Activated naive CD4-positive, alpha-beta T cell treated with anti-CD3 and anti-CD28 coated beads, Interleukin-2, amount 50 U/mL, for 16 hours (primary cell): ENCODE measurements around the gene ARID2.

Source experiments
- DNase-seq: peaks from one replicate; pipeline ENCODE4 v3.0.0-alpha.2; 2020

Gene ARID2

GRCh38 chr12:45729233-45730083 is at the start of gene ARID2:
TSS of gene ARID2 (plus strand) at chr12:45729706. CDS start at chr12:45729837, 131 bp downstream.
- peak; percentile 74 for DNase-seq

DNA sequence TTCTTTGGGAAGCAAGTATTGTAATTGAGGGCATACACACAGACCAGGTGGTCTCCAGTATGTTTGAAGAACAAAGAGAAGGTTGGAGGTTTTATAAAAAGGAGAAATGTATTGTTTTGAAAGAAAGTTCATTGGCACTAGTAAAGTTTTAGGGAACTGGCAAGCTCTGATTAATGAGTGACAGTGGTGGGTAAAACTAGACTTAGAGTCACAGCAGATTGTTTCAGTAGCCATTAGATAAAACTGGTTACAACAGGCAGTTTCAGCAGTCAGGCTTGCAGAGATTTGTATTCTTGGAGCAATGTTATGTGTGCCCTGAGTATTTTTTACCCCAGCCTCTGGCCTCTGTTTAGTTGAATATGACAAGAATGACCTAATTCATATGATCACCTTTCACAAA is 49.1 kb upstream of the ARID2 start:
- no peak for DNase-seq

GRCh38 chr12:45681465-45681864 is 48.0 kb upstream of the ARID2 start:
- DNase-seq = no peak

GRCh38 chr12:45685680-45686079 is 43.8 kb upstream of the ARID2 start:
- no peak for DNase-seq

GRCh38 chr12:45687081-45688015 is 42.2 kb upstream of the ARID2 start:
- DNase-seq = no peak

GRCh38 chr12:45688183-45688582 is 41.3 kb upstream of the ARID2 start:
- DNase-seq = no peak

DNA sequence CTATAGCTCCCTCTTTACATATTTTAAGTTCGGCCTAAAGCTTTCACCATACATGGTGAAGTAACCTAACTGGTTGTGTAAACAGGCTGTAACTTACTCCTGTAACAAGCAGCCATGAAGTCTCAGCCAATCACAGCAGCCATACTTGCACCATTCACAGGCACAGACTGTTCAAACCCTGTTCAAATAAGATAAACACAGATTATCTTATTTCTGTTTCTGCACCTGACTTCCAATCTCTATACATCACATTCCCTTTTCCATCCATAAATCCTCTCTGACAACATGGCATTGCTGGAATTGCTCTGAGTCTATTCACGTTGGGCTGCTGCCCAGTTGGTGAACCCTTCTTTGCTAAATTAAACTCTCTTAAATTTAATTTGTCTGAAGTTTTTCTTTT is 34.5 kb upstream of the ARID2 start:
- DNase-seq = no peak

- DNase-seq = no peak
Measured at GRCh38 chr12:45695606-45696005, 33.9 kb upstream of the ARID2 start.

DNA sequence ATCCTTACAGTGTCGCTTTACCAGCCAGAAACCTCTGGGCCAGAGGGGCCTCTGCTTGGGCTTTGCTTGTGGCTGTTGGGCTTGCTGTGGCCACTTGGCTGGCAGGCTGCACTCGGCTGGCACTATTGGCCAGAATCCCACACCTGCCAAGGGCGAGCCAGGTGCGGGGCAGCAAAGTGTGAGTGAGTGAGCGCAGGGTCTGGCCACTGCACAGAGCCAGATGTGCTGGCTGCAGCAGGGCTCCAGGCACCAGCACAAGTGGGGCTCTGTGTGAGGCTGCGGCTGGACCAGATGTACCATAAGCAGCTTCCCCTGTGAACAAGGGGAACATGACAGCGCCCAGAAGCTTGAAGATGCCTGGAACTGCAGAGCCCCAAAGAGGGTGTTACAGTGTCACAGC is 33.5 kb upstream of the ARID2 start:
- DNase-seq = no peak

DNA sequence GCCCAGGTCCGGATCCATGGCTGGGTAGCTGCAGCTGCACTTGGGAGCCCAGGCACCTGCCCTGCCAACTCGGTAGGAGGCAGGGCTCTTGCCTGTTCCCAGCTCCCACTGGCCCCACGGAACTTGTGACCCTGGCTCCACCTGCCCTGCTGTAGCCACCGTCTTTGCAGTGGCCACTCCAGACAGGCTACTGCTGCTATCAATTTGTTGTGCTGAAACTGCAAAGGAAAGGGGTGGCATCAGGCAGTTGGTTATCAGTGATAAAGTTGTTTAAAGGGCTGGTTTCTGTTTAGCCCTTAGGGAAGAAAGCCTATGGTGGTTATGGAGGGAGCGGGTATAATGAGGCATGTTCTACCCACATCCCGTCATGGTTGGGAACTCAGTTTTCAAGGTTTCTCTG is 32.1 kb upstream of the ARID2 start:
- DNase-seq = no peak

- no peak for DNase-seq
Measured at GRCh38 chr12:45701296-45701695, 28.2 kb upstream of the ARID2 start.

DNA sequence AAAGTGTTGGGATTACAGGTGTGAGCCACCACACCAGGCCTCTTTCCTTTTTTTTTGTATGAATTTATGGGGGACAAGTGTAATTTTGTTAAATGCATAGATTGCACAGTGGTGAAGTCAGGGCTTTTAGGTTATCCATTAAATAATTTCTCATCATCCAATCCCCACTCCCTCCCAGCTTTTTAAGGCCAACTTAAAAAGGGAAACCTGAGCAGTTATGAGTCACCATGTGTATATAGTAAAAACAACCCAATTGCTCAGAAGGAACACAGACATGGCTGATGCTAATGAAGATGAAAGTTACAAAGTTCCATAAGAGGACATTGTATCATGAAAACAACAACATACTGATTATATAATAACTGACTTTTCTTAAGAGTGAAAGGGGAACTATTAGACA is 25.6 kb upstream of the ARID2 start:
- DNase-seq = no peak

GRCh38 chr12:45704968-45705367 is 24.5 kb upstream of the ARID2 start:
- no peak for DNase-seq

DNA sequence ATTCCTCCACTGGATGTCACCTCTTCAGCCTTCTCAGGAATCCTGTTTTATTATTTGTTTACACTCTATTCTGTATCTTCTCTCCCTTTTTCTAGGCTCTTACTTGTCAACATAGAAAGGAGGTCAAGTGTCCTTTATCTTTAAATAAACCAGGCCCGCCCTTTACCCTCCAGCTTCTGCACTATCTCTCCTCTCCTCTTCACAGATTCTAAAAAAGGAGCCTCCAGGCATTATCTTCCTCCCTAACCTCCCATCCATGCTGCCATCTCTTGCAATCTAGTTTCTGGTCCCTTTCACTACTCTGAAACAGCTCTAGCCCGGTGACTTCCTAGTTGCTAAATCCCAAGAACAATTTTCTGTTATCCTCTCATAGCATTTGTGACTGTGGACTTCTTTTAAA is 24.1 kb upstream of the ARID2 start:
- DNase-seq = no peak

DNA sequence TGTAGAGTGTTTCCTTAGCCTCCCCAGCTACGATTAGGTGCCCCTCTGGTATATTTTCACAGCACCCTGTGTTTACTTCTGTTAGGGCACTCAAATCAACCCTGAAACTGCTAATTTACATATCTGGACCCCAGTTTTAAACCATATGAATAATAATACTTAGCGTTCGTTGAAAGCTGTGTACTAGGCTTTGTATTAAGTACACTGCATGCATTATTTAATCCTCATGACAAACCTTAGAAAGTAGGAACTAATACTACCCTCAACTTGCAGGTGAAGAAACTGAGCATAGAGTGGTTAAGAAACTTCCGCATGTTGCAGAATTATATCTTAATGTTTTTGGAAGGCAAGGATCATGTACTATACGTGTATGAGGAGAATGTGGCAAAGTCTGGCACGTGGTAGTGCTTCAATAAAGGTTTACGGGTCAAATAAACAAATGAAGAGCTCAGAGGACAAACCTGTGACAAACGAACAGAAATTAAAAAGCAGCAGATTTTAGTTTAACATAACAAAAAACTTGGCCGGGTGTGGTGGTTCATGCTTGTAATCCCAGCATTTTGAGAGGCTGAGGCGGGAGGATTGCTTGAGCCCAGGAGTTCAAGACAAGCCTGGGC is 22.2 kb upstream of the ARID2 start:
- no peak for DNase-seq

DNA sequence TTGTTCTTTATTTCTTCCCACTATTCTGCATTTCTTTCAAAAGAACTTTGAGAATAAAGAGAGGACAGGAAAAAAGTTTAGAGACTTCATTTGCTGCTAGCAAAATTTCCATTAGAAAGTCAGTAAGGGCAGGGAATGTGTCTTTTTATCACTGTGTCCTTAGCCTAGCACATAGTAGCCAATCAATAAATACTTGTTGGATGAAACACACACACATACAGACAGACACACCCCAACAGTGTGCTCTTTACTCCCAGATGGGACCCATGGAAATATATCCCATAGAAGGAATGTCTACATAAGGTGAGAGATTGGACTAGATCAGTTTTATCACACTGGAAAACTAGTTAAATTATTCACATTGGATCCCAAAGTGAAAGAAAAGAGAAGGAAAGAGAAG is 21.1 kb upstream of the ARID2 start:
- no peak for DNase-seq

DNA sequence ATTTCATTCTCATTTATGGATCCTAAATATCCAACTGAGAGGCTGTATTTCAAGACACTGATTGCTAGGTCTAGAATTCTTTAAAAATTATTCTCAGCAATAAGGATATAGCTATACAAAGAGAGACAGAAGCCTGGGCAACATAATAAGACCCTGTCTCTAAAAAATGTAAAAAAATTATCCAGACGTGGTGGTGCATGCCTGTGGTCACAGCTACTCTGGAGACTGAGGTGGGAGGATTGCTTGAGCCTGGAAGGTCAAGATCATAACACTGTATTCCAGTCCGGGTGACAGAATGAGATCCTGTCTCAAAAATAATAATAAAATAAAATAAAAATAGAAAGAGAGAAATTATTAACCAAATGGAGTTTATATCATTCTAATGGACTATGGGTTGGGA is 20.6 kb upstream of the ARID2 start:
- DNase-seq = no peak

GRCh38 chr12:45712319-45712718 is 17.2 kb upstream of the ARID2 start:
- no peak for DNase-seq

DNA sequence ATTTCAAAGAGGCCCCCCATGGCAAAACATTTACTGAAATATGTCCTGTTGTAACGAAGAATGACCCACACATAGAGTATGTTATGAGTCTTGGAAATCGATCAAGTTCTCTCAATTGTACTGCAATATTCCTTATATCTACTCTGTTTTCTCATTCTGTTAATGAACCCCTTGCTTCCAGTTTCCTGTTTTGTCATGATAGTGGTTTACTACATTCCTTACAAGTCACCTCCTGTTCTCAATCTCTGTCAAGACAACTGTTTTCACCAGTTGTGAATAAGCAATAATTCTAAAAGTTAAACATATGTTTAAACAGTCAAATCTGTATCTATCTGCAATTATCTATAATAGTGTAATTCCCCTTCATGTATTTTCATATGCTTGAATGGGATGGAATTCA is 16.4 kb upstream of the ARID2 start:
- no peak for DNase-seq

DNA sequence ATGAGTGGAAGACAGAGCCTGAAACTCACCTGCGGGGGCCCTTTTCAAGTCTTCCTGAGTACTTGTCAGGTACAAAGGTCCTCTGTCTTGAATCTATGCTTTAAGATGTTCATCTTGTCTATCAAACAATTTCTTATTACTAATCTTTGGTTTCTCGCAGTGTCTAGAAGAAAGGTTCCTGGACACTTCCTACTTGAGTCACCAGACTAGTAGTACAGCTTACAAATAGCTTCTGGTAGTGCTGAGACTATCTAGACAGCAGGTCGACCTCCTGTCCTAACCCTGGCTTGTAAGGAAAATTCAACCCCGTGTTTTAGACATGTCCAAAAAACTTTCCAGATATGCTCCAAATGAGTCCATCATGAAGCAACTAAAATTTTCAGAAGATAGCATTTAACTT is 11.2 kb upstream of the ARID2 start:
- DNase-seq = no peak

- DNase-seq = no peak
Measured at GRCh38 chr12:45720069-45720468, 9.4 kb upstream of the ARID2 start.

GRCh38 chr12:45721369-45721768 is 8.1 kb upstream of the ARID2 start:
- DNase-seq = no peak

DNA sequence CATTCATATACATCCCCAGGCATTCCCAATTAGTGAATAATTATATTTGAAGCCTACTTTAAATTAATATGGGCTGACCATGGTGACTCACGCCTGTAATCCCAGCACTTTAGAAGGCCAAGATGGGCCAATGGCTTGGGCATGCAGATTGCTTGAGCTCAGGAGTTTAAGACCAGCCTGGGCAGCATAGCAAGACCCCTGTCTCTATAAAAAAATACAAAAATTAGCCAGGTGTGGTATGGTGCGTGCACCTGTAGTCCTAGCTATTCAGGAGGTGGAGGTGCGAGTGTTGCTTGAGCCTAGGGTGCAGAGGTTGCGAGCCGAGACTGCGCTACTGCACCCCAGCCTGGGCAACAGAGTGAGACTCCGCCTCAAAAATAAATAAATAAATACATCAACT is 7.6 kb upstream of the ARID2 start:
- no peak for DNase-seq
